AG08396 (cell line): ENCODE data around the gene PARP16.
"Not testable (repeated sequence)": the region's sequence is repeated elsewhere in the genome, so short reads cannot be mapped to it uniquely, and the experiment has no call there.

Experiments
- DNase-seq: peaks from one replicate; pipeline ENCODE4 v3.0.0; 2012; ENCODE audit warnings: low spot score, mixed read lengths

PARP16 gene

GRCh38 chr15:65275728-65276126, 11.0 kb downstream of the PARP16 start:
- DNase-seq = peak; percentile 22

- no peak for DNase-seq
These were observed 11.5 kb downstream of the PARP16 start for GRCh38 chr15:65275104-65275727.

- peak; percentile 74 for DNase-seq
These were observed 15.7 kb downstream of the PARP16 start for GRCh38 chr15:65270811-65271545.

- no peak for DNase-seq
These were observed 18.3 kb downstream of the PARP16 start for GRCh38 chr15:65268411-65268810.

GRCh38 chr15:65266469-65266868, 20.2 kb downstream of the PARP16 start:
- DNase-seq = no peak

- no peak for DNase-seq
These were observed 21.7 kb downstream of the PARP16 start for GRCh38 chr15:65264863-65265430.

GRCh38 chr15:65263313-65263712, 23.4 kb downstream of the PARP16 start:
- peak; percentile 21 for DNase-seq

GRCh38 chr15:65260968-65261367, 25.7 kb downstream of the PARP16 start:
- no peak for DNase-seq

- DNase-seq = no peak
These were observed 27.3 kb downstream of the PARP16 start for GRCh38 chr15:65259367-65259797.

GRCh38 chr15:65258375-65259262, 28.1 kb downstream of the PARP16 start:
- no peak for DNase-seq

- no peak for DNase-seq
These were observed 31.1 kb downstream of the PARP16 start for GRCh38 chr15:65255486-65256140.

- no peak for DNase-seq
These were observed 31.9 kb downstream of the PARP16 start for GRCh38 chr15:65254758-65255157.

- DNase-seq = no peak
These were observed 32.3 kb downstream of the PARP16 start for GRCh38 chr15:65254356-65254755.

- no peak for DNase-seq
These were observed 37.0 kb downstream of the PARP16 start for GRCh38 chr15:65249641-65250040.

- no peak for DNase-seq
These were observed 38.0 kb downstream of the PARP16 start for GRCh38 chr15:65248511-65249255.

GRCh38 chr15:65246939-65247338, 39.7 kb downstream of the PARP16 start:
- no peak for DNase-seq

- no peak for DNase-seq
These were observed 40.5 kb downstream of the PARP16 start for GRCh38 chr15:65246026-65246714.

- DNase-seq = peak; percentile 68
These were observed 41.4 kb downstream of the PARP16 start for GRCh38 chr15:65245096-65245856.

GRCh38 chr15:65244638-65245037, 42.0 kb downstream of the PARP16 start:
- no peak for DNase-seq

- not testable (repeated sequence) for DNase-seq
These were observed 50.2 kb downstream of the PARP16 start for GRCh38 chr15:65236443-65236842.
